GM18873 (cell line): ENCODE measurements around the gene RAD51D.
A peak's percentile ranks its signal among the peaks of the same experiment; 100 is the strongest.
"Not testable (repeated sequence)": the region's sequence is repeated elsewhere in the genome, so short reads cannot be mapped to it uniquely, and the experiment has no call there.

ENCODE experiments used
- ATAC-seq: cut with Tn5 transposase; IDR thresholded peaks from one replicate; pipeline ENCODE4 v1.9.1; 2021; ENCODE audit warnings: mild to moderate bottlenecking, moderate library complexity, moderate number of reproducible peaks; ENCODE audit not compliant: unreplicated experiment, low FRiP score

The RAD51D gene

GRCh38 chr17:35095741-35096140 is 23.9 kb downstream of the RAD51D start:
- no peak for ATAC-seq

DNA sequence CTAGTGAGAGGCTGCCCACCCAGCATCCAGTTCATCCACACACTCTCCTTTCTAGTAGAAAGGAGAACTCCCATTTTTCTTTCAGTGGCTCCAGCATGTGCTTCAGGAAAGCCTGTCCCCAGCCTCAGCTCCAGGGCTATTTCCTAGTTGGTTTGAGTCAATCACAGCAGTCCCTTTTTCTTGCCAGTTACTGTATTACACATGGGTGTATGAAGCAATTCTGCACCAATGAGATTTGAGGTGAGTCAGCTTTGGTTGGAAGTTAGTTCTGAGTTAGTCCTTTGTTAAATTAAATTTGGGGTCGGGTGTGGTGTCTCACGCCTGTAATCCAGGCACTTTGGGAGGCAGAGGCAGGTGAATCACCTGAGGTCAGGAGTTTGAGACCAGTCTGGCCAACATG is 24.8 kb downstream of the RAD51D start:
- ATAC-seq = no peak

DNA sequence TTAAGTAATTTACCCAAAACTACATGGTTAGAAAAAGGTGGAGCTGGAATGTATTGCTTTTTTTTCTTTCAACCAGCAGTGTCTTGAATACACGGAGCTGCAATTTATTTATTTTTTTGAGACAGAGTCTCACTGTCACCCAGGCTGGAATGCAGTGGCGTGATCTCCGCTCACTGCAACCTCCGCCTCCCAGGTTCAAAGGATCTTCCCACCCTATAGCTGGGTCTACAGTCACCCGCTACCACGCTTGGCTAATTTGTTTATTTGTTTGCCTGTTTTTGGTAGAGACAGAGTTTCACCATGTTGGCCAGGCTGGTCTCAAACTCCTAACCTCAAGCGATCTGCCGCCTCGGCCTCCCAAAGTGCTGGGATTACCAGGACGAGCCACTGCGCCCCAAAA is 29.0 kb downstream of the RAD51D start:
- not testable (repeated sequence) for ATAC-seq

GRCh38 chr17:35089586-35090296 is 29.9 kb downstream of the RAD51D start:
- peak; percentile 25 for ATAC-seq

- peak; percentile 44 for ATAC-seq
These were observed 30.6 kb downstream of the RAD51D start for GRCh38 chr17:35088881-35089585.

- peak; percentile 6 for ATAC-seq
These were observed 31.2 kb downstream of the RAD51D start for GRCh38 chr17:35088356-35088880.

DNA sequence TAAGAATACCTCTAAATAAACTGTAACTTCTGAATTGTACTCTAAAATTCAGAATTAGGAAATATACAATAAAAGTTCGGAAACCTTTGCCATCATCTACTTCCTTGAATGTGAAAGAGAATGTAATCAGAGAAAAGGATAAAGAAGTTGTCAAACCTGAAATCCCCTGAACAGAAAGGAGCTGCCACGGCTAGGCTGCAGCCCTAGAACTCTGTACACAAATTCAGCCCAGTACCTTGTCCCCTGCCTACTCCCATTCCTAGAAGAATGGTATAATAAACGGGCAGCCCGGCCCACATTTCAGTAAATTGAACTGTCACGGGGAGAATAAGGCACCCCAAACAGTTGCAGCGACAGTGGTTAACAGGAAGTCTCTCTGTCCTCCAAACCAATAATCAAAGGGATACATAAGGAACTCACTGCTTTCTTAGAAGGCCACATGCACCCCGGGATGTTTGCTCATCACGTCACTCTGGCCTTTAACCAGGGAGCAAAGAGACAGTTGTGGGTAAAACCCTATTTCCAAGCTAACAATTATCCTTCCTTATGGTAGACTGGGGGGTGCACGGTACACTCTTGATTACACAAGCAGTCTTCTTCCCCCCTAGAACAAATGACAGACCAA is 31.8 kb downstream of the RAD51D start:
- no peak for ATAC-seq

DNA sequence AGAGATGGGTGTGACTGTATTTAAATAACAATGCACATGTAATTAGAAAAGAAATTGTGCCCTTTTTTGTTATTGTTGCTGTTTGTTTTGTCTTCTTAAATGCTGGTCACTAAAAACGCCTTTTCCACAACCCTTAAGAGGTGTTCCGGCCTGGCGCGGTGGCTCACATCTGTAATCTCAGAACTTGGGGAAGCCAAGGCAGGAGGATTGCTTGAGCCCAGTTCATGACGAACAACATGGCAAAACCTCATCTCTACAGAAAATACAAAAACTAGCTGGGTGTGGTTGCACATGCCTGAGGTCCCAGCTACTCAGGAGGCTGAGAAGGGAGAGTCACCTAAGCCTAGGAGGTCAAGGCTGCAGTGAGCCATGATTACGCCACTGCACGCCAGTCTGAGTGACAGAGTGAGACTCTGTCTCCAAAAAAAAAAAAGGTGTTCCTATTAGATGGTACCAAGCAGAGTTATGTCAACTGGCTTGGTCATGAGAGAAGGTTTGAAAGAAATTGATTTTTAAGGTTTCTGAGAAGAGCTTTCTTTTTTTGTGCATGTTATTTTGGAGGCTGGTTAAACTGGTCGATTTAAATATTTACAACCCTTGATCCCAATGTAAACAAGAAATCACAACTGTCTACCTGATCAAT is 32.6 kb downstream of the RAD51D start:
- no peak for ATAC-seq

- ATAC-seq = no peak
These were observed 33.5 kb downstream of the RAD51D start for GRCh38 chr17:35086164-35086563.

DNA sequence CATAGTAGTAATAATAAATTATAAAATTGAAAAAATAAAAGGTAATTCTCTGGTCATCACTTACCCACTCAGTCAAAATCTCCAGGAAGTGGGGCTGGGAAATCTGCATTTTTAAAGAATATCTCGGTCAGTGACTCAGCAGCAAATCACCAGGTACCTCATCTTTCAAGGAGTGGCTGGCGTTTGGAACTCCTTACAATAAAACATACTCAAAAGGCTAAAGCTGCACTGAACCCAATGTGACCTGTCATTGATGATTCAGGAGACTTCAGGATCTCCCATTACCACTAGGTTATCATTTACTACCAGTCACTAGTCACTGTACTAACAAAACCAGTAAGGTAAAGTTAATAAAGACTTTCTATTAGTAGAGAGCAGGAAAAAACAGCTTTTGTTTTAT is 34.7 kb downstream of the RAD51D start:
- ATAC-seq = no peak

GRCh38 chr17:35083071-35083470 is 36.6 kb downstream of the RAD51D start:
- ATAC-seq = no peak

- no peak for ATAC-seq
These were observed 37.5 kb downstream of the RAD51D start for GRCh38 chr17:35082073-35082657.

GRCh38 chr17:35081638-35082037 is 38.0 kb downstream of the RAD51D start:
- no peak for ATAC-seq

- ATAC-seq = no peak
These were observed 39.1 kb downstream of the RAD51D start for GRCh38 chr17:35080536-35080935.

- ATAC-seq = no peak
These were observed 39.9 kb downstream of the RAD51D start for GRCh38 chr17:35079547-35080423.

DNA sequence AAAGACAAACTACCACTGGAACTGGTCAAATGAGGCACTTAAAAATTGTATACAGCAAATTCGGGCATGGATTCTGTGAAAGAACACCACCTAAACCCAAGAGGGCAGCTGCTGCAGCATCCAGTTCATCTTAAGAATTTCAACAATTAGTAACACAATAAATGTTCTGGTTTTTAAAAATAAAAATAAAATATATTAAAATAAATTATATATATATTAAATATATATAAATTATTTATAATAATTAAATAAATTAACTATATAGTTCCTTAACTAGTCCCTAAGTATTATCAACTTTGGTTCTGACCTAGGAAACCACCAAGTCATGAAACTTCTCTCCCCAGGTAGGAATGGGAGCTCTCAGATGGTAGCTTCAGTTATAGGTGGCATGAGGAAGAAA is 42.8 kb downstream of the RAD51D start:
- no peak for ATAC-seq

DNA sequence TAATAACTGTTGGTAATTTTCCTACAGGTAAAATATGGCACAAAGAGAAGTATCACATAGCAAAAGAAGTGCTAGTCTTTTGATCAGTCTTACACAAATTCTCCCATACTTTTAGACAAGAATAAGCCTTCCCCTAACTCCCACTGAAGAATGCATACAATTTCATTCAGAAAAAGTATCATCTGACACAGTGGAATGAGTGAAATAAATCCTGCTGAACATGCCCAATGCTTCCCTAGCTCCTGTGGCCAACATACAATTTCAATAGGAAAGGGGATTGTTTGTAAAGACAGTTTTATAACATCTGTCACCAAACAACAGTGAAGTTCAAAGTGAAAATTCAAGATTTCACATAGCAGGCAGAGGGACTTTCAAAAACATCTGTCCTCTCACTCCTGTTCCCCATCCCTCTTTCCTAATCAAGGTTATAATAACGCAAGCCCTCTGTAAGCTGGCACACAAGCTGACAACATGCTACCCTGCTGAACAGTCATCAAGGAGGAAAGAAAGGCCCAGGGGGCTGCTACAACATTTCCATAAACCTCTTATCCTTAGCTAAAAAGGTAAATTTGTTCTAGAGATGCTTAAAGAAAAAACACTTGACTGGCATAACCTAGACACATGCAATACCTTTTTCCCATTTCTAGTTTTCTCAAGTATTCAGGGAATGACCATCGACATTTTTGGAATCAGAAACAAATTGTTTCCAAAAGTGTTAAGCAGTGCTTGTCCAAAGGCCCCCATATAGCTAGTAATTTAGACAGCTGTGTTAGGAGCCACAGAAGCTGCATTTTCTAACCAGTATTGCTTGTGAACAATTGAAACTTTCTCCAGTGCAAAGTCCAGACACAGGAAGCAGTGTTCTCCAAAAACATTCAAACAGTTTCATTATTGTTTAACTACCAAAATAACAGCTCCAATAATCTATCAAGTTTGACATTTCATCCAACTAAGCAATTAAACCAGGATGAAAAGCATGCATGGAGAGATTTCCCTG is 44.7 kb downstream of the RAD51D start:
- ATAC-seq = no peak

GRCh38 chr17:35073991-35074627 is 45.6 kb downstream of the RAD51D start:
- no peak for ATAC-seq
